Measurements from ENCODE around the gene SMIM36.
"Not testable (repeated sequence)": the region's sequence is repeated elsewhere in the genome, so short reads cannot be mapped to it uniquely, and the experiment has no call there.

Gene SMIM36

GRCh38 chr17:55500103-55500502 lies 11.1 kb downstream of the SMIM36 start:
- DNase-seq: no peak

- DNase-seq: no peak
Observed at GRCh38 chr17:55496094-55496881, 15.0 kb downstream of the SMIM36 start.

- no peak for DNase-seq
Observed at GRCh38 chr17:55495239-55495638, 16.0 kb downstream of the SMIM36 start.

- DNase-seq: no peak
Observed at GRCh38 chr17:55492781-55493341, 18.4 kb downstream of the SMIM36 start.

GRCh38 chr17:55490376-55490775 lies 20.9 kb downstream of the SMIM36 start:
- DNase-seq: no peak

- no peak for DNase-seq
Observed at GRCh38 chr17:55487695-55488432, 23.4 kb downstream of the SMIM36 start.

- no peak for DNase-seq
Observed at GRCh38 chr17:55484575-55484974, 26.7 kb downstream of the SMIM36 start.

GRCh38 chr17:55482591-55483389 lies 28.5 kb downstream of the SMIM36 start:
- no peak for DNase-seq

- no peak for DNase-seq
Observed at GRCh38 chr17:55480631-55481315, 30.5 kb downstream of the SMIM36 start.

- no peak for DNase-seq
Observed at GRCh38 chr17:55479903-55480302, 31.3 kb downstream of the SMIM36 start.

- DNase-seq: no peak
Observed at GRCh38 chr17:55478971-55479370, 32.3 kb downstream of the SMIM36 start.

- no peak for DNase-seq
Observed at GRCh38 chr17:55466671-55467070, 44.6 kb downstream of the SMIM36 start.

- DNase-seq: not testable (repeated sequence)
Observed at GRCh38 chr17:55465771-55466170, 45.5 kb downstream of the SMIM36 start.

- no peak for DNase-seq
Observed at GRCh38 chr17:55463600-55463999, 47.7 kb downstream of the SMIM36 start.

GRCh38 chr17:55462711-55463110 lies 48.5 kb downstream of the SMIM36 start:
- no peak for DNase-seq

GRCh38 chr17:55462234-55462633 lies 49.0 kb downstream of the SMIM36 start:
- DNase-seq: no peak

GRCh38 chr17:55458978-55459377 lies 52.3 kb downstream of the SMIM36 start:
- no peak for DNase-seq

- no peak for DNase-seq
Observed at GRCh38 chr17:55458287-55458900, 52.9 kb downstream of the SMIM36 start.

- no peak for DNase-seq
Observed at GRCh38 chr17:55456307-55457240, 54.7 kb downstream of the SMIM36 start.

- DNase-seq: no peak
Observed at GRCh38 chr17:55454906-55455474, 56.3 kb downstream of the SMIM36 start.

Measured in NCI-H1417 treated with DMSO at 0.1 percent for 48 hours (cell line).